ENCODE measurements around the gene EPHA2. TPM values are rescaled to one million over a fixed set of nuclear protein-coding genes. Genes with fewer than 3 reads are reported as not detected.
A peak's percentile ranks its signal among the peaks of the same experiment; 100 is the strongest.

The EPHA2 gene
- total and polyA plus RNA-seq, 12 donors: 0.83 to 49.5 (median 14.8) TPM

DNA sequence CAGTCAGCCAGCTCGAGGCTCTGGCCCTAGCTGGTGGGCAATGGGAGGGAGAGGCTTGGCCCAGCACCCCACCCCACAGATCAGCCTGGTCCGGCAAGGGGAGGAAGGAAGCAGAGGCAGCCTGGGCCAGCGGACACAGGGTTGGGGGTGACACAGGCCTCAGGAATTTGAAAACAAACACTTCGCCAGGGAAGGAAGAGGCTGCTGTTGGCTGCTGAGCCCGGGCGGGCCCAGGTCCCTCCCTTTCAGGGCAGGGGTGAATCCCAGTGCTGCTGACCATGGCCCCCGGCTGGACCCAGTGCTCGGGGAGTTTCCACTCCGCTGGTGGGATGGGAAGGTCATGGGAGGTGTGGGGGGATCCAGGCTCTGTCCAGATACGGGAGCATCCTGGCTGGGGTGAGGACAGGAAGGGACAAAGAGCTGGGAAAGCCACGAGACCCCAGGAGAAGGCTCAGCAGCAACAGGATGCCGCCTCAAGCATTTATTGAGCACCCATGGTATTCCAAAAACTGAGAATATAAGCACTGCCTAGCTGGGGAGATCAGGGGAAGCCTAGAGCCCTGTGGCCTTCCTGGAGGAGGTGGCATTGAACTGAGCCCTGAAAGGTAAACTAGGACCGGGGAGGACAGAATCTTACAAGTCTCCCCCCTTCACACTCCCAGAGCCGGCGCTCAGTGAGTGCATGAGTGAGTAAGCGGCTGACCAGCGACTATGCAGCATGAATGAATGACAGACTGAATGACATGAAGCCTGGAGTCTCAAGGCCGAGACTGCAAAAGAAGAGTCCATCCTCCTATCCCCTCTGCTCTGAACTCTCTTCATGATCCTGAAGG is 26.2 kb upstream of the EPHA2 start:
- H3K27ac ChIP-seq: peak overlapping the region; percentile 53 to 94 (median 80)
- H3K4me1 ChIP-seq (replicated peaks in 1 of 2): peaks cover 16 to 18% of the 10 kb centered on the region in 2 donors
- no peaks in the 10 kb centered on the region for H3K9me3 ChIP-seq (replicated peaks in 1 of 3)
- TF ChIP-seq, protein P1, sequence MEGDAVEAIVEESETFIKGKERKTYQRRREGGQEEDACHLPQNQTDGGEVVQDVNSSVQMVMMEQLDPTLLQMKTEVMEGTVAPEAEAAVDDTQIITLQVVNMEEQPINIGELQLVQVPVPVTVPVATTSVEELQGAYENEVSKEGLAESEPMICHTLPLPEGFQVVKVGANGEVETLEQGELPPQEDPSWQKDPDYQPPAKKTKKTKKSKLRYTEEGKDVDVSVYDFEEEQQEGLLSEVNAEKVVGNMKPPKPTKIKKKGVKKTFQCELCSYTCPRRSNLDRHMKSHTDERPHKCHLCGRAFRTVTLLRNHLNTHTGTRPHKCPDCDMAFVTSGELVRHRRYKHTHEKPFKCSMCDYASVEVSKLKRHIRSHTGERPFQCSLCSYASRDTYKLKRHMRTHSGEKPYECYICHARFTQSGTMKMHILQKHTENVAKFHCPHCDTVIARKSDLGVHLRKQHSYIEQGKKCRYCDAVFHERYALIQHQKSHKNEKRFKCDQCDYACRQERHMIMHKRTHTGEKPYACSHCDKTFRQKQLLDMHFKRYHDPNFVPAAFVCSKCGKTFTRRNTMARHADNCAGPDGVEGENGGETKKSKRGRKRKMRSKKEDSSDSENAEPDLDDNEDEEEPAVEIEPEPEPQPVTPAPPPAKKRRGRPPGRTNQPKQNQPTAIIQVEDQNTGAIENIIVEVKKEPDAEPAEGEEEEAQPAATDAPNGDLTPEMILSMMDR (IDR thresholded peaks at IDR 0.05): no peak
- TF ChIP-seq POLR2A (IDR thresholded peaks at IDR 0.05): peak in 1 of 2 donors; percentile 41
- 31 to 70% (median 37%) methylated on average over 15 to 18 of the region's 18 CpGs for WGBS, 4 donors
- H3K36me3 ChIP-seq (replicated peaks in 1 of 2): no peaks in the 10 kb centered on the region
- intact Hi-C loops (cut with DNase I): loop anchor here in 1 of 2 donors (10.0 kb wide), 1 partner anchor 167 kb away; the partner anchor contains the start of gene HSPB7
- no peak overlapping the region for H3K4me3 ChIP-seq
- peak; percentile 61 to 94 (median 89) for DNase-seq
- H3K27me3 ChIP-seq: no peaks in the 10 kb centered on the region

DNA sequence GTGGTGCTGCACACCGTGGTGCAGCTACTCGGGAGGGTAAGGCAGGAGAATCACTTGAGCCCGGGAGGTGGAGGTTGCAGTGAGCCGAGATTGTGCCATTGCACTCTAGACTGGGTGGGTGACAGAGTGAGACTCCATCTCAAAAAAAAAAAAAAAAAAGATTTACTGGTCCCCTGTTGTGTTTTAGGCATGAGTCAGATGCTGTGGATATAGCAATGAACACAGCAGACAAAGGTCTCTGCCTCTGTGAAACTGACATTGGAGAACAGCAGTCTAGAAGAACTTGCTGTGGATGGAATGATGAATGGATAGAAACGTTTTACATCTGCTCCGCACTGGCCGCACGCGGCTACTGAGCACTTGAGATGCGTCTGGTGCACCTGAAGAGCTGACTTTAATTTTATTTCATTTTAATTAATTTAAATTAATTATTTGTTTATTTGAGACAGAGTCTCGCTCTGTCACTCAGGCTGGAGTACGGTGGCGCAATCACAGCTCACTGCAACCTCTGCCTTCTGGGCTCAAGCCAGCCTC is 24.5 kb upstream of the EPHA2 start:
- H3K4me3 ChIP-seq: no peak overlapping the region
- H3K27me3 ChIP-seq: no peaks in the 10 kb centered on the region
- H3K4me1 ChIP-seq (replicated peaks in 1 of 2): peaks cover 32 to 36% of the 10 kb centered on the region in 2 donors
- no peaks in the 10 kb centered on the region for H3K36me3 ChIP-seq (replicated peaks in 1 of 2)
- intact Hi-C loops (cut with DNase I): loop anchor here in 1 of 2 donors (10.0 kb wide), 1 partner anchor 166 kb away; the partner anchor contains the start of gene HSPB7
- H3K27ac ChIP-seq: peak overlapping the region in 1 of 5 donors; percentile 94
- TF ChIP-seq, protein P1 (IDR thresholded peaks at IDR 0.05): no peak
- no peak for TF ChIP-seq POLR2A (IDR thresholded peaks at IDR 0.05)
- WGBS, 4 donors: 82 to 89% (median 83%) methylated on average over 13 of the region's 13 CpGs
- no peaks in the 10 kb centered on the region for H3K9me3 ChIP-seq (replicated peaks in 1 of 3)
- DNase-seq: no peak

DNA sequence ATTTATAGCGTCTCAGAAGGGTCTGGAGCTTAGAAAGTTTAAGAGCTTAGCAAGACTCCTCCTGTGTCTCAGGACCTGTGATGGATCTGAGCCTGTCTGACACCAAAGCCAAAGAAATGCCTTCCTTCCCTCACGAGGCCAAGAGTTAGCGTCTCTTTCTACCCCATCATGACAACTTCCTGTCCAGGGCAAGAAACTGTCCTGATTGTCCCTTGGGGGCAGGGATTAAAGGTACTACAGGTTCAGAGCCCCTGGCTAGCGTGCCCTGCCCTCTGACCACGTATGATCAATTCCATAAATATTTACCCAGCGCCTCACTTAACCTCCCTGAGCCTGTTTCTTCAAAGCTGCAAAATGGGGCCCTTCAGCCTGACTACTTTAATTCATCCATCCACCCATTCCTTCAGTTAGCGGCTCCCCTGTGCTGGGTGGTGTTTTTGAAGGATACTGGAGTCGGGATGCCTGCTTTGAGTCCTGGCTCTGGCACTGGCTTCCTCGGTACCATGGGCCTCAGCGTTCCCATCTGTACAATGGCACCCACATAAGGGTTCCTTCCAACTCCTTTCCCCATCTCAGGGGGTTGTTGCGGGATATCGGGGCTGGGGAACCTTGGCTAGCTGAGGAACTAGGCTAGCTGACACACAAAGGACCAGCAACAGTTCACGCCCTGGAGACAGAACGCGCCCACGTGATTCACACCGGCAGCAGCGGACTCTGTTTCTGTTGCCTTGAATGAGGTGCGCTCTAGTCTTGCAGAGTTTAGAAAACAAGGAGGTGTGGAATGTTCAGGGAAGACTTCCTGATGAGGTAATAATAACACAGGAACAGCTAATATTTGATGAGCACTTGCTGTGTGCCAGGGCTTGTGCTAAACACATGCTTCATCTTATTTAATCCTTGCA is 23.0 kb upstream of the EPHA2 start:
- TF ChIP-seq, protein P1 (IDR thresholded peaks at IDR 0.05): no peak
- no peak for TF ChIP-seq POLR2A (IDR thresholded peaks at IDR 0.05)
- Histone ChIP-seq H3K9me3 (replicated peaks in 1 of 3) (no peaks in the 10 kb centered on the region), H3K4me1 (replicated peaks in 1 of 2) (peaks cover 39 to 51% of the 10 kb centered on the region in 2 donors), H3K36me3 (replicated peaks in 1 of 2) (no peaks in the 10 kb centered on the region), H3K27ac (peak overlapping the region in 1 of 5 donors; percentile 12), H3K27me3 (no peaks in the 10 kb centered on the region), H3K4me3 (no peak overlapping the region)
- WGBS, 4 donors: 81 to 88% (median 85%) methylated on average over 19 of the region's 19 CpGs
- intact Hi-C loops (cut with DNase I): no loop called here
- no peak for DNase-seq

DNA sequence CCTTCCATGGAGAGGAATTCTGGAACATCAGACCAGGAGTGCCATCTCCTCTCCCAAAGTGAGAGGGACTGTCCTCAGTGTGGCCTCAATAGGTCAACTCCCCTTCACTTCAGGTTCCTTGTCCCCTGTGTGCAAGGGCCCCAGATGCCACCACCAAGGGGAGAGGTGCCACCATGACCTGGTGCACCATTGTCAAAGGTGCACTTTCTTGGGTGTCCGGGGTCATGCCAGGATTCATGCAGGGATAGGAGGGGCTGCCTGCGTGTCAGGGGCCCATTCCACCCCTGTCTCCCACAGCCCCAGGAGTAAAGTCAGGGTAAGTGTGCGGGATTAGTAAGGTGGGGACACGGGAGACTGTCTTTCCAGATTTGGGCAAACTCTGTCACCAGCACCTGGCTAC is 21.4 kb upstream of the EPHA2 start:
- H3K36me3 ChIP-seq (replicated peaks in 1 of 2): no peaks in the 10 kb centered on the region
- H3K4me1 ChIP-seq (replicated peaks in 1 of 2): peaks cover 43 to 60% of the 10 kb centered on the region in 2 donors
- no peaks in the 10 kb centered on the region for H3K27me3 ChIP-seq
- TF ChIP-seq, protein P1 (IDR thresholded peaks at IDR 0.05): no peak
- TF ChIP-seq POLR2A (IDR thresholded peaks at IDR 0.05): no peak
- no peaks in the 10 kb centered on the region for H3K9me3 ChIP-seq (replicated peaks in 1 of 3)
- no peak overlapping the region for H3K4me3 ChIP-seq
- DNase-seq: no peak
- H3K27ac ChIP-seq: peak overlapping the region in 2 of 5 donors; percentile 91 to 94
- intact Hi-C loops (cut with DNase I): no loop called here
- 94 to 100% (median 97%) methylated on average over 1 to 4 of the region's 4 CpGs for WGBS, 4 donors

Measured in adrenal gland (tissue), 12 donors.